GM12872 (cell line): Measurements from ENCODE around the gene GRIK4.

ENCODE experiments used
- TF ChIP-seq, protein P1 (sequence below): IDR thresholded peaks from 3 replicates; pipeline ENCODE4 v1.5.1; 2011; ENCODE audit warnings: low read depth, mild to moderate bottlenecking, low read length, moderate library complexity; ENCODE audit not compliant: insufficient read depth

GRIK4 gene

DNA sequence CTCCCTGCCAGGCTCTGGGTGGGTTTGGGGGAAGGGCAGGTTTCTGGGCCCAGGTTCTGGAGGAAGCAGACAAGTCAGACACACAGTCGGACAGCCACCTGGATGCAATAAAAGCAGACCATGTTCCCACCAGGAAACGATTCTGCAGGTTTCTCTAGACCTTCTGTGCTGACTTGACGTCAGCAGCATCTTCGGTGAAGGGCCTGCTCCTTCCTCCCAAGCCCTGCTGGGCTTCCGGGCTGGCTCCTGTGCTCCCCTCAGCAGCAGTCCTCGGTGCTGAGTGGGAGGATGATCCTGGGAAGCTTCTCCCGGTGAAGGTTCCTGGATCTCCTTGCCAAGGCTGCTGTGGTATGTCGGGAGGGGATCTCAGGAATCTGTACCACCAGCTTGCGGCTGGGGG is 240.0 kb downstream of the GRIK4 start:
- TF ChIP-seq, protein P1, sequence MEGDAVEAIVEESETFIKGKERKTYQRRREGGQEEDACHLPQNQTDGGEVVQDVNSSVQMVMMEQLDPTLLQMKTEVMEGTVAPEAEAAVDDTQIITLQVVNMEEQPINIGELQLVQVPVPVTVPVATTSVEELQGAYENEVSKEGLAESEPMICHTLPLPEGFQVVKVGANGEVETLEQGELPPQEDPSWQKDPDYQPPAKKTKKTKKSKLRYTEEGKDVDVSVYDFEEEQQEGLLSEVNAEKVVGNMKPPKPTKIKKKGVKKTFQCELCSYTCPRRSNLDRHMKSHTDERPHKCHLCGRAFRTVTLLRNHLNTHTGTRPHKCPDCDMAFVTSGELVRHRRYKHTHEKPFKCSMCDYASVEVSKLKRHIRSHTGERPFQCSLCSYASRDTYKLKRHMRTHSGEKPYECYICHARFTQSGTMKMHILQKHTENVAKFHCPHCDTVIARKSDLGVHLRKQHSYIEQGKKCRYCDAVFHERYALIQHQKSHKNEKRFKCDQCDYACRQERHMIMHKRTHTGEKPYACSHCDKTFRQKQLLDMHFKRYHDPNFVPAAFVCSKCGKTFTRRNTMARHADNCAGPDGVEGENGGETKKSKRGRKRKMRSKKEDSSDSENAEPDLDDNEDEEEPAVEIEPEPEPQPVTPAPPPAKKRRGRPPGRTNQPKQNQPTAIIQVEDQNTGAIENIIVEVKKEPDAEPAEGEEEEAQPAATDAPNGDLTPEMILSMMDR: no peak

- TF ChIP-seq, protein P1: no peak
Observed at GRCh38 chr11:120752668-120753067, 241.1 kb downstream of the GRIK4 start.

DNA sequence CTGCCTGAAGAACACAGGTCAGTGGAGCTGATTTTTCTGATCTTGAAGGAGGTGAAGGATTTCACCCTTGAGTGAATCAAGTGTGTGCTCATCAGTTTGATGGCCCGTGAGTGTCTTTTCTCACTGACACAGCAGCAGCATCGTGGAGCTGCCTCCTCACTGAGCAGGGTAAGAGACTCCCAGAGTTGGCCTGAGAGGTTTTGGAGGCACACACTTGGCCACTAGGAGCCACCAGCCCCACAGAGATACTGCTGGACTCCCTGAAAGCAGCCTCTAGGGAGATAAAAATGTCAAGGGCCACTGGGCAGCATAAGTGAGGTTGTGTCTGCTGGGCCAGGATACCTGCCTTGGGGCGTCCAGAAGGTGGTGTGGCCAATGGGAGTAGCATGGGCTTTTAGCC is 245.4 kb downstream of the GRIK4 start:
- TF ChIP-seq, protein P1: peak; percentile 41; the same call in 2 of the 3 replicates

DNA sequence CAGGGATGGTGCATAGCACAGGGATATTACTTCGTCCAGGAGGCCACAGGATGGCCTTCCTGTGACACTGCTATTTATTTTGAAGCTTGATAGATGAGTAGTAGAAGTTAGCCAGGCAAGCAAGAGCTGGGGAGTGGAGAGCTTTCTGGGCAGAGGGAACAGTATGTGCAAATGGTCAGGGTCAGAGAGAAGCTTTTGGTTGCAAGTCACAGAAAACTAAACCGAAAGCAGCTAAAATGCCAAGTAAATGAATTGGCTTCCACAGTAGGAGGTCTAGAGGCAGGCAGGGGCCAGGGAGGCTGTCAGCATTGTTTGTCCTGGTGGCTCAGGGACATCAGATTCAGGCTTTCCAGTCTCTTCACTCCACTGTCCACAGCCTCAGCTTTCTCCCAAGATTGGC is 247.5 kb downstream of the GRIK4 start:
- TF ChIP-seq, protein P1: no peak

GRCh38 chr11:120766318-120766717 is 254.8 kb downstream of the GRIK4 start:
- TF ChIP-seq, protein P1: no peak

DNA sequence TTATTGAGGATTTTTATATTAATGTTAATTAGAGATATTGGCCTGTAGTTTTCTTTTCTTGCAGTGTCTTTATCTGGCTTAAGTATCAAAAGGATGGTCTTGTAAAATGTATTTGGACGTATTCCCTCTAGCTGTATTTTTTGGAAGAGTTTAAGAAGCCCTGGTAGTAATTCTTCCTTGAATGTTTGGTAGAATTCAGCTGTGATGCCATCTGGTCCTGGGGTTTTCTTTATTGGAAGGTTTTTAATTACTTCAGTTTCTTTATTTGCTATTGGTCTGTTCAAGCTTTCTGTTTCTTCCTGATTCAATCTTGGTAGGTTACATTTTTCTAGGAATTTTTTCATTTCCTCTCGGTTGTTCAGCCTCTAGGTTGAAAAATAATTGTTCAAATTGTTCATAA is 257.4 kb downstream of the GRIK4 start:
- TF ChIP-seq, protein P1: no peak

DNA sequence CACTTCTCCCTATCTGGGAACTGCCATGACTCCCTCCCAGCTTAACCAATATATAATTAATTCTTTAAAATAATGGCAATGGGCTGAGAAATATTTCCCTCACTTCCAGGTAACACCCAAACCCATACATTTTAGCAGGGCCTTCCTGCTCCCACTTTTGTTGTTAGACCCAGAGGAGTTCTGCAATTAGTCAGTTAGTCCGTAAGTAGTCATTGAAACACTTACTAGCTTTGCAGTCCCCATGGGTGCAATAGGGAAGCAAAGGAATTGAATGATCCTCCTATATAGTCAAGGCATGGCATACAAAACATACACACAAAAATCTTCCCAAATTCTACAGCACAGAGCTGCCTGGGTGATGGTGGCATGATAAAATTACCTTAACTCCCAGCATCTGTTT is 258.4 kb downstream of the GRIK4 start:
- TF ChIP-seq, protein P1: no peak

GRCh38 chr11:120771551-120772060 is 260.1 kb downstream of the GRIK4 start:
- TF ChIP-seq, protein P1: no peak
